Measurements from ENCODE around the gene LRRC75B.
"Not testable (repeated sequence)": the region's sequence is repeated elsewhere in the genome, so short reads cannot be mapped to it uniquely, and the experiment has no call there.

Gene LRRC75B

GRCh38 chr22:24559471-24559870, 33.4 kb downstream of the LRRC75B start:
- in situ Hi-C loops (cut with MboI; ENCODE audit: low pct_unique_long_range_greater_than_20kb, low sequenced_read_pairs, unreplicated experiment) = no loop called here
- DNase-seq (ENCODE audit: low spot score) = no peak
- no peak for TF ChIP-seq CTCF (IDR thresholded peaks at IDR 0.05; ENCODE audit: extremely low read depth, insufficient read depth, missing control alignments)

- no peak for TF ChIP-seq CTCF (IDR thresholded peaks at IDR 0.05; ENCODE audit: extremely low read depth, insufficient read depth, missing control alignments)
- DNase-seq (ENCODE audit: low spot score) = peak; percentile 99
- in situ Hi-C loops (cut with MboI; ENCODE audit: low pct_unique_long_range_greater_than_20kb, low sequenced_read_pairs, unreplicated experiment) = no loop called here
Measured at GRCh38 chr22:24555165-24556039, 37.5 kb downstream of the LRRC75B start, which contains the start of gene SNRPD3. Gene SNRPD3 (plus strand): TSS chr22:24555999. CDS start chr22:24557675, 1,676 bp downstream.

GRCh38 chr22:24554313-24555164, 38.3 kb downstream of the LRRC75B start, which contains the start of gene GUCD1:
Gene GUCD1 (minus strand): TSS chr22:24555138. CDS start chr22:24554991, 147 bp downstream.
- in situ Hi-C loops (cut with MboI; ENCODE audit: low pct_unique_long_range_greater_than_20kb, low sequenced_read_pairs, unreplicated experiment) = no loop called here
- DNase-seq (ENCODE audit: low spot score) = peak; percentile 53
- TF ChIP-seq CTCF (IDR thresholded peaks at IDR 0.05; ENCODE audit: extremely low read depth, insufficient read depth, missing control alignments) = no peak

- DNase-seq (ENCODE audit: low spot score) = no peak
- in situ Hi-C loops (cut with MboI; ENCODE audit: low pct_unique_long_range_greater_than_20kb, low sequenced_read_pairs, unreplicated experiment) = no loop called here
- no peak for TF ChIP-seq CTCF (IDR thresholded peaks at IDR 0.05; ENCODE audit: extremely low read depth, insufficient read depth, missing control alignments)
Measured at GRCh38 chr22:24553597-24554312, 39.1 kb downstream of the LRRC75B start.

- in situ Hi-C loops (cut with MboI; ENCODE audit: low pct_unique_long_range_greater_than_20kb, low sequenced_read_pairs, unreplicated experiment); DNase-seq (ENCODE audit: low spot score): not testable (repeated sequence)
Measured at GRCh38 chr22:24552503-24553286, 40.2 kb downstream of the LRRC75B start.

- in situ Hi-C loops (cut with MboI; ENCODE audit: low pct_unique_long_range_greater_than_20kb, low sequenced_read_pairs, unreplicated experiment) = no loop called here
- no peak for DNase-seq (ENCODE audit: low spot score)
- TF ChIP-seq CTCF (IDR thresholded peaks at IDR 0.05; ENCODE audit: extremely low read depth, insufficient read depth, missing control alignments) = no peak
Measured at GRCh38 chr22:24550902-24551435, 41.9 kb downstream of the LRRC75B start.
